ENCODE data around the gene GUF1.

The GUF1 gene, protein sequence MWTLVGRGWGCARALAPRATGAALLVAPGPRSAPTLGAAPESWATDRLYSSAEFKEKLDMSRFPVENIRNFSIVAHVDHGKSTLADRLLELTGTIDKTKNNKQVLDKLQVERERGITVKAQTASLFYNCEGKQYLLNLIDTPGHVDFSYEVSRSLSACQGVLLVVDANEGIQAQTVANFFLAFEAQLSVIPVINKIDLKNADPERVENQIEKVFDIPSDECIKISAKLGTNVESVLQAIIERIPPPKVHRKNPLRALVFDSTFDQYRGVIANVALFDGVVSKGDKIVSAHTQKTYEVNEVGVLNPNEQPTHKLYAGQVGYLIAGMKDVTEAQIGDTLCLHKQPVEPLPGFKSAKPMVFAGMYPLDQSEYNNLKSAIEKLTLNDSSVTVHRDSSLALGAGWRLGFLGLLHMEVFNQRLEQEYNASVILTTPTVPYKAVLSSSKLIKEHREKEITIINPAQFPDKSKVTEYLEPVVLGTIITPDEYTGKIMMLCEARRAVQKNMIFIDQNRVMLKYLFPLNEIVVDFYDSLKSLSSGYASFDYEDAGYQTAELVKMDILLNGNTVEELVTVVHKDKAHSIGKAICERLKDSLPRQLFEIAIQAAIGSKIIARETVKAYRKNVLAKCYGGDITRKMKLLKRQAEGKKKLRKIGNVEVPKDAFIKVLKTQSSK

DNA sequence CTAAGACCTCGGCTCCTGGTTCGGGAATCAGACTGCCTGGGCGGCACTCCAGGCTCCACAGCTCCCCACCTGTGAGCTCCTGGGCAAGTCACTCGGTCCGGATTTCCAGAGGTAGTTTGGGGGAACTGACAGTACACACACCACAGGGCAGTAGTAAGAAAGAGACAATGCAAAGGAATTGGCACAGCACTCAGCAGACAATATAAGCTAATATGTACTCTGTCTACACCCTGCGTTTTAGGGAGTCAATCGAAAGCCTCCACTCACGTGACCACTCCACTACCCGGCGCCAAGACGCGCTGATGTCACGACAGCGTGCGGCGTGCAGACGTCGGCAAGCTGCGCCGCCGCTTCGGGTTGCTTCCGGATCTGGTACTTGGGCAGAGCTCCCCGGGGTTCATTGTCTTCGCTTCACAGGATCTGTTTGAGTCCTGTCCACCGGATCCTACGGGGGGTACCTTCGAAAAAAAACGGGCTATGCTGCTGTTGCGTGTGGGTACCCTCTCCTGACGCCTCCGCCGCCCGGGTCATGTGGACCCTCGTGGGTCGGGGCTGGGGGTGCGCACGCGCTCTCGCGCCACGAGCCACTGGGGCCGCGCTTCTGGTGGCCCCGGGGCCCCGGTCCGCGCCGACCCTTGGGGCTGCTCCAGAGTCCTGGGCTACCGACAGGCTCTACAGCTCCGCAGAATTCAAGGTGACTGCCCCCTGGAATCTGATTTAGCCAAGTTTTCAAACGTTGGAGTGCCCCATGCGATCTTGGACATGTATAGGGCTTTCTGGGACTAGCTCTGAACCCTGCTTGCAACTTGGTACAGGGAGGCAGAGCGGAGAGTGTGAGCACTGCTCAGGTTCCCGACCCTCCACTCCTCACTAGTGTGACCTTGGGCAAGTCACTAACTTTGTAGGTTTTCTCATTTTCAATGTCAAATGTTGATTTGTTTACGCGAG is at the start of gene GUF1:
Gene GUF1 (plus strand): TSS at position 327 of the 948 bp plus-strand sequence. CDS start 203 bp downstream, at position 530.
- DNase-seq = peak; percentile 29 to 55

DNA sequence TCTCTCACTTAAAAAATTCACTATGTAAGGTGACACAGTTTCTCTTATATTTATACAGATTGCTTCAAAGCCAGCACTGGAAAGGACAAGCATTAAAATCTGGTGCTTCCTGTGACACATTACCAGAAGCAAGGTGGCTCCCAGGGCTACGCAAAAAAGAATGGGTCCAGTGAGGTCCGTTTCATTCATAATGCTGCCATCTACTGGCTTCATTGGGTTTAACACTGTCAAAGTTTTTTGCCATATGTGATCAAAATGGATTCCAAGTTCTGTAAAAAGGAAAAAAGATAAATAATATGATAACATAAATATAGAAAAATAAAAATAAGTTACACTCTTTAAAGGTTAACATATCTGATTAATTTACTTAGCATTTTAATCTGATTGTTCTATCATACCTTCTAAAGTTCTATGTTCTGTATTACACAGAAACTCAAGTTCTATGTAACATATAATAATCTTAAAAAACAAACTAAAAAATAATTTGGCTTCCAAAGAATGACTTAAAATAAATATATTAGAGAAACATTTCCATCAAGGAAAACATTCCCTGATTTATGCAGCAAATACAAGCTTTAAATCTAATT is 48.8 kb upstream of the GUF1 start:
- peak in 1 of 2 experiments; percentile 22 for DNase-seq

DNA sequence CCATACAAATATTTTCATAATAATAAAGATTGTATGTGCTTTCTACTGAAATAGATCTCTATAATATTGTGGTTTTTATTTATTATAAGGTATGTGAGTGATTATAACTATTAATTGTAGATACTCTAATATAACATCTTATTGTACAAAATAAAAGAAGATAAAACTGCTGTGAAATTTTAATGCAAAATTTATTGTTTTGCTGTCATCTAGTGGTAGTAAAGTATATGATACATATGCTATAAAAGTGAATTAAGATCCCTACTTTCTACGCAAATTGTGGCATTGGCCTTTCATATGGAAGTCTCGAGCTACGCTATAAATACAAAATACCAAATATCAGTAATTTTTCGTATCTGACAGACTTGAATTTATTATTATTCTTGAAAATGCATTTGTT is 46.1 kb upstream of the GUF1 start:
- no peak for DNase-seq

DNA sequence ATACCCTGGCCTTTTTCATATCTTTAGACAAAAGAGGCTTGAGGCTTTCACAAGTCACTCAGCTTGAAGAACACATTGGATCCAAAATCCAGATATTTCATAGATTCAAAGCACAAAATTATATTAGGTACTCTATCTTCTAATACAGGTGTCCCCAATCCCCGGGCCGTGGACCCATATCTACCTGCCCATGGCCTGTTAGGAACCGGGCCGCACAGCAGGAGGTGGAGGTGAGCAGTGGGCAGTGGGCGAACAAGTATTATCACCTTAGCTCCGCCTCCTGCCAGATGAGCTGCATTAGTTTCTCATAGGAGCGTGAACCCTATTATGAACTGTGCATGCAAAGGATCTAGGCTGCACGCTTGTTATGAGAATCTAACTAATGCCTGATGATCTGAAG is 45.5 kb upstream of the GUF1 start:
- no peak for DNase-seq

DNA sequence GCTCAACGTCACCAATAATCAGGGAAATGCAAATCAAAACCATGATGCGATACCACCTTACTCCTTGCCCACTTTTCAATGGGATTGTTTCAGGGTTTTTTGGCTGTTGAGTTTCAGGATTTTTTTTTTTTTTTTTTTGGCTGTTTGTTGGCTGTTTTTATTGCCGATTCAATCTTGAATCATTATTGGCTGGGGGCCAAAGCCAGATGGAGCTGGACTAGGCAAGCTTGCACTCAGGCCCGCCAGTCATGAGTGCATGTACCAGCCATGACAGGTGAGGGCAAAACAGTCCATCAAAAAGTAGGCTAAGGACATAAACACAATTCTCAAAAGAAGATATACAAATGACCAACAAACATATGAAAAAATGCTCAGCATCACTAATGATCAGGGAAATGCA is 40.1 kb upstream of the GUF1 start:
- no peak for DNase-seq

DNA sequence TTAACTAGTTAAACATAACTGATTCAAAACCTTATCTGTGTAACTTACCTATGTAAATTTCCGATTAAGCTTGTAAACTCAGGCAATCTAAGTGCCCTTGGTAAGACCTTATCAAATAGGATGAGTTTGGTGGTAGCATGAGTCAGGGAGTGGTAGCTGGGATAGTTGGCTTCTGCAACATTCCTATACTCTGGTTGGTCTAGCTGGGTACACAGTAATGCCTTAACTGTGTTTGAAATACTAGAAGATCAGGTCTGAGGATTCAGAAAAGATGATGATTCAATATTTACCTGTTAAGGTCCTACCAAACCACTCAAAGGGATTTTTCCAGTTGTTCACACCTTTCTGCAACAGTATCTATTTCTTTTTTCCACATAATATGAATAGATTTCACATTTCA is 32.1 kb upstream of the GUF1 start:
- no peak for DNase-seq

DNA sequence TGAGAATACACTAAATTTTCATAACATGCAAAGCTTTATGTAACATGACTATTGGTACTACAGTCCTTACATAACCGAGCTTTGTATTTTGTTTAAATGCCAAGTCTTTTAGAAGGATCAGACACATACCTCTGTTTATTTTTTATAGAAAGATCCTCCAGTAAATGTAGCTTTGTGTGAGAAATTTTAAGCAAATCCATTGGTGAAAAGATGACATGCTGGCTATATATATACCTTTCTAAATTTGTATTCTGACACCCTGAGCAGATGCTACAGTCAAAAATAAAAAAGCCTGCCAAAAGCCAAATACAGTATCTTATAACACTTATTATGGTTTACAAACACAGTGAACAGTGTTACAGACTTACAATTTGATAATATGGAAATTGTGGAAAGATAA is 26.8 kb upstream of the GUF1 start, which contains the start of gene YIPF7:
Gene YIPF7 (minus strand): TSS at position 201 of the 400 bp plus-strand sequence. CDS start 1,525 bp downstream, outside the sequence.
- DNase-seq = peak; percentile 28 to 83

DNA sequence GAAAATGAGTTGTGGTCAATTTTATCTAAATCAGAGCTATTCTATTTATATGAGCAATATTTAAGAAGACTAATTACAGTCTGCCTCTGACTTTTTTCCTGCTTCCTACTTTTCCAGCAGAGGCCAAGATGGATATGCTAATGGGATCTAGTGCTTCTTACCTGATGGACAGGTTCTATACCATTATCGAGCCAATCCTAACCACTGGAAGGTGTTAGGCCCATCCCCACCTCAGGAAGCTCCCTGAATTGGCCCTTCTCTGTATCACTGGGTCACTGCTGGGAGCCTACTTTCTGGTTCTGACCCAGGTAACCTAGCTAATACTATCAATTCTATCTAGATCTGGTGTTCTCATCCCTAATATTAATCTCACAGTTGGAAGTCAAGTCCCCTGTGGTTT is 26.2 kb upstream of the GUF1 start:
- no peak for DNase-seq

DNA sequence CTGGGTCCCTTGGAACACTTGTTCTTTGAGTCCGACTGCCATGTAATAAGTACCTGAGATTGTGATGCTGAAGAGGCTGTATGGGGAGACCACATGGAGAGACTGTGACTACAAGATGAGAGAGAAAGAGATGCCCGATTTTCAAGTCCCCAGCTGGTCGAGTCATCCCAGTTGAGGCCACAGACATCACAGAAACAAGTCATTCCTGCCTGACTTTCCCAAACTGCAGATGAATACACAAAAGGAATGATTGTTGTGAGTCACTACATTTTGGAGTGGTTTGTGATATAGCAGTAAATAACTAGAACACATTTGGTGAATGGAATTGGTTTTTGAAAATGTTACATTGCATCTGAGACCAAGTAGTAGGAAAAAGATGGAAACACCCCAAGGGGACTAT is 17.8 kb upstream of the GUF1 start:
- DNase-seq = no peak

DNA sequence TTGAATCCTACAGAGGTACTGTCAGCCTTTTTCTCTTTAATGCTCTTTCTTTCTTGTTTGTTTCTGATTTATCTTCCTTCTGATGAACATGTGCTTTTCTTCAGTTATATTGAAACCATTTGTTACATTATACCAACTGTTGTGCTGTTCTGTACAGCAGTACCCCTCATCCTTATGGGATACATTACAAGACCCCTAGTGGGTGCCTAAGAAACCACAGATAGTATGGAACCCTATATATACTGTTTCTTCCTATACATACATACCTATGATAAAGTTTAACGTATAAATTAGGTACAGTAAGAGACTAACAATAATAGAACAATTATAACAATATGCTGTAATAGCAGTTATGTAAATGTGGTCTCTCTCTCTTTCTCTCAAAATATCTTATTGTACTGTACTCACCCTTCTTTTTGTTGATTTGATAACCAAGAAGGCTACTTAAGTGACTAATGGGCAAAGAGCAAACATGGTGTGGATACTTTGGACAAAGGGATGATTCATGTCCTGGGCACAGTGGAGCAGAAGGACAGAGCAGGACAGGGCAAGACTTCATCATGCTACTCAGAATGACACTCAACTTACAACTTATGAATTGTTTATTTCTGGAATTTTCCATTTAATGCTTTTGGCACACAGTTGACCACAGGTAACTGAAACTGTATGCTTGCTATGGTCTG is 16.1 kb upstream of the GUF1 start:
- DNase-seq = no peak

DNA sequence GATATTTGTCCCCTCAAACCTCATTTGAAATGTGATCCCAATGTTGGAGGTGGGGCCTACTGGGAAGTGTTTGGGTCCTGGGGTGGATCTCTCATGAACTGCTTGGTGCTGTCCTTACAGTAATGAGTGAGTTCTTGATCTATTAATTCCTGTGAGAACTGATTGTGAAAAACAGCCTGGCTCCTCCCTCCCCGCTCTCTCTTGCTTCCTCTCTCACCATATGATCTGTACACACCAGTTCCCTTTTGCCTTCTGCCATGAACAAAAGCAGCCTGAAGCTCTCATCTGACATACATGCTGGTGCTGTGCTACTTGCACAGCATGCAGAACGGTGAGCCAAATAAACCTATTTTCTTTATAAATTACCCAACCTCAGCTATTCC is 15.6 kb upstream of the GUF1 start:
- DNase-seq = no peak

DNA sequence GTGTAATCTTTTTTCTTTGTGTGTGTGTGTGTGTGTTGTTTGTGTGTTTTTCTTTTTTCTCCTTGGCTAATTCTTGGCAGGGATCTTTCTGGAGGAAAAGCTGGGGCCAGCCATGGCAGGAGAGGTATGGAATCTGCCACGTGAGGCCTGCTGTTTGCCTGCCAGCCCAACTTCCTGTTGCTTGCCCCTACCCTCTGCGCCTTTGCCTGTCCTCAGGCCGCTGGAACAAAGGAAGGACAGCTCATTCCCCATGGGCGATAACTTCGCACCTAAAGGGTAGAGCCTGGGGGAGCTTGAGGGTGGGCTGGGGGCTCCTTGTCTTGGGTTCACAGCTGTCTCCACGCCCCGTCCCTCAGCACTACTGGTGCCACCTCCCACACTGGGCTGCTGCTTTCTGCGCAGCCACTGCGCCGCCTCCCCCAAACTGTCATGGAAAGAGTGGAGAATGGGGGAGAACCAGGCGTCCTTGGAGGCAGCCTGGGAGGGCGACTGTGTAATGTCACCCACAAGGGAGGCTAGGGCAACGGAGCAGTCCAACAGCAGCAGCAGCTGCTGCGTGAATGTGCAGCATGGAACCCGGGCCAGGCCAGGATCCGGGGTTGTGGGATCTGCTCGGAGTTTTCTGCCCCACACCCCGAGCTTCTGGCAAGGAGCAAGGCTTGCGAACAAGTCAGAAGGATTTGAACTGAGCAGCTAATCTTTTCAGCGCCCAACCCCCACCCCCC is 14.5 kb upstream of the GUF1 start:
- DNase-seq = no peak

DNA sequence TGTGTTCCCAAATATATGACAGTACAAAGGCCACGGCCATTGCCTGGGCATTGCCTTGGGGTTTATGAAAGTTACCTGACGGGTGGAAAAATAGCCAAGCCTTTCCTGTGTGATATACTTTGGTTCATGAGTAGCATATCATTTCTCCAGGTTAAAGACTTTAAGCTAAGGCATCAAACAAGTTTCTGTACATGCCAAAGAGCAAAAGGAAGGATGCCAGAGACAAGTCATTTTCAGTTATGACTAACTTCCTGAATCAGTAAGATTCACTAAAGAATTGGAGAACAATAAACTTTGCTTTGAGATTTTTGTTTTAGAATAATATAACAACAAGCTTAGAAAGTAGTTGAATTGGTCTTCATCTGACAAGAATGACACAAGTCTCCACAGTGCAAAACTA is 9.7 kb upstream of the GUF1 start:
- DNase-seq = no peak

DNA sequence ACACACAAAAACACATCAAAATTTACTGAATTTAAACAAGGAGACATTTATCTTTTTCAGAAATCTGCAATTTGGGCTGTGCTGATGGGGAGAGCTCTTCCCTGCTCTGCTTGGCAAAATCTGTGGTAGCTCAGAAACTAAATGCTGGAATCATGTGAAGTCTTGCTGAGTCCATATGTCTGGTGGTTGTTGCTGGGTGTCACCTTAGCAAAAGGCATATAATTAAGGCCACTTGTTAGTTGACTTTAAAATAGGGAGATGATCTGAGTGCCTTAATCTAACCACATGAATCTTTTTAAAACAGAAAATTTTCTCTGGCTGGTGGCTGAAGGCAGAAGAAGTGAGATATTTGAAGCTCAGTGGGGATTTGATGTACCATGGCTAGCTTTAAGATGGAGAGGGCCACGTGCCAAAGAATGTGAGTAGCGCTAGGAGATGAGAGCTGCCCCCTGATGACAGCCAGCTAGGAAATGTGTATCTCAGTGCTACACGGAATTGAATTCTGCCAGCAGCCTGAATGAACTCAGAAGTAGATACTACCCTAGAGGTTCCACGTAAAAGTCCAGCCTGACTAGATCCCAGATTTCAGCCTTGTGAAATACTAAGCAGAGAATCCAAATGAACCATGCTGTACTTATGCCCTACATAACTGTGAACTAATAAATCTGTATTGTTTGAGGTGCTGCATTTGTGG is 7.6 kb upstream of the GUF1 start:
- peak; percentile 58 to 73 for DNase-seq

DNA sequence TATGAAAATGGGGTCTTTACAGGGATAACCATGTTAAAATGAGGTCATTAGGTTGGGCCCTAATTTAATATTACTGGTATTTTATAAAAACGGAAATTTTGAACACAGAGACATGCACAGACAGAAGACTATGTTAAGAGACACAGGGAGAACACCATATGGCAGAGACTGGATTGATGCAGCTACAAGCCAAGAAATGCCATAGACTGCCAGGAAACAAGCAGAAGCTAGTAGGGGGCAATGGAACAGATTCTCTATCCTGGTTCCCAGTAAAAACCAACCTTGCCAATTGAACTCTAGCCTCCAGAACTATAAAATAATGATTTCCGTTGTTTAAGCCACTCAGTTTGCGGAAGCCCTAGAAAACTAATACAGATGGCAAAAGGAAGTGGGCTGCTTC is 6.6 kb upstream of the GUF1 start:
- peak; percentile 67 to 74 for DNase-seq

DNA sequence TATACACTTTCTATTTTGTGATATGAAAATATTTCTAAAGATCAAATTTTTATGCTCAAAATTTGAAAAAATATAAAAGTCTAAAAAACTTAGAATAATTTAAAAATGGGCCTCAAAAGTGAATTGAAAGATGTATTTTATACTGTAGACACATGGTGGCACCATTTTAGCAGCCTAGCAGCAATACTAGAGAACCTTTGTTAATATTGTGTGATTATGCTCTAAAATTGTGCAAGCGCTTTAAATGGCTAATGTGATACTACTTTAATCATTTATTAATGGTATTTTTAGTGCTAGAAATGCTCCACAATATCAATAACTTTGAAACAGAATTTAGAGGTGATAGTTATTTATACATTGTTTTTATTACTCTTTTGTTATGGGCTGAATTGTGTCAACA is 3.7 kb upstream of the GUF1 start:
- no peak for DNase-seq

DNA sequence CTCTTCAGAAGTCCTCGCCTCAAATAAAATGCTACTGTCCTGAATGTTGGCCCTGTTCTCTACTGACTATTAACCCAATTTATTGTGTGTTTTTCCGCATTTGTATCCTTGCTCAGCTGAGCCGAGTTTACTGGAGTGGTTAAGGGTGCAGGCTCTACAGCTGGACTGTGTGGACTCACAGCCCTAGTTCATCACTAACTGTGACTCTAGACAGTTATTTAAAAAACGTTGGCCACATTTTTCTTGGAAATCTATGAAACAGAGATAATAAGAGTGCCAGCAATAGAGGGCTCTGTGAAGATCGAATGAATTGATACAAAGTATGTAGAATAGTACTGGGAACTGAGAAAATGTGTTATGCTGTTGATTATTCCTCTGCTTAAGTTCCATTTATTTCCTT is 2.9 kb upstream of the GUF1 start:
- no peak for DNase-seq

DNA sequence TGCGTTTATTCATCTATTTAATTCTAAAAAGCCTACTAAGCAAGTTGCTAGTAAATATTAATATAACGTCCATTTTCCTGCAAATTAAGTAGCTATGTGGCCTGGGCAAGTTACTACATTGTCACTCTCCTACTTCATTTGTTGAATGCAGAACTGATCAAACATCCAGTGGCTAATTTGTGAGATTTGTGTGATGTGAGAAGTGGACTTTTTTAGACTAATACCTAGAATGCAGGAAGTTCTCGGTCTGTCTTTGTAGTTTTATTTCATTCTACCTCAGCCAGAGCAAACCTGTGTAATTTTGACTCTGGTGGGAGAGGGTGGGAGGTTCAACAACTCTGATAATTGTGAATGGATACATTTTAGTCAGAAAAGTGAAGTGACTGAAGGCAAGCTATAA is 840 bp downstream of the GUF1 start:
- no peak for DNase-seq

DNA sequence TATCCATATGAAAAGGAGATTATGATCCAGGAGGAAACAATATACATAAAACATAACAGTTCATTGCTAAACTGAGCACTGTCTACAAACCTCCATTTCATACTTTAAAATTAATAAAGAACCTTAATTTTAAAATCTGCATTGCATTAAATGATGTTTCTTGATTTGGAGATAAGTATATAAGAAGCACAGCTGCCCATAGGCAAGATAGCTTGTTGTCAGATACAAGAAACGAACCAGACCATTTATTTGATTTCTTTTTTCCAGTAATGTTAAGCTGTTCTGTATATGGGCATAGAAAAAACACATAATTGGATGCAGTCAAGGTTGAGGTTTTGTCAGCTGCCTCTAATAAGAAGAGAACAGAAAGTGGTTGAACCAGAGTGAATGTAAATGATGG is 6.4 kb downstream of the GUF1 start:
- no peak for DNase-seq

DNA sequence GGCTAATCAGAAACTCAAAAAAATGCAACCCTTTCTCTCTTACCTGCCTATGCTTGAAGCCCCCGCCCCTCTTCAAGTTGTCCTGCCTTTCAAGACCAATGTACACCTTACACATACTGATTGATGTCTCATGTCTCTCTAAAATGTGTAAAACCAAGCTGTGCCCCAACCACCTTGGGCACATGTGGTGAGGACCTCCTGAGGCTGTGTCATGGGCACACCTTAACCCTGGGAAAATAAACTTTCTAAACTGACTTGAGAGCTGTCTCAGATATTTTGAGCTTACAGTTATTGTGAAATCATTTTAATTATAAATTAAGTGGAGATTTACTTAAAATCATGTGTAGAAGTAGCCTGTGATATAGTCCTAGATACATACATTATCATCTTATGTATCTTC is 22.2 kb downstream of the GUF1 start:
- DNase-seq = no peak

DNA sequence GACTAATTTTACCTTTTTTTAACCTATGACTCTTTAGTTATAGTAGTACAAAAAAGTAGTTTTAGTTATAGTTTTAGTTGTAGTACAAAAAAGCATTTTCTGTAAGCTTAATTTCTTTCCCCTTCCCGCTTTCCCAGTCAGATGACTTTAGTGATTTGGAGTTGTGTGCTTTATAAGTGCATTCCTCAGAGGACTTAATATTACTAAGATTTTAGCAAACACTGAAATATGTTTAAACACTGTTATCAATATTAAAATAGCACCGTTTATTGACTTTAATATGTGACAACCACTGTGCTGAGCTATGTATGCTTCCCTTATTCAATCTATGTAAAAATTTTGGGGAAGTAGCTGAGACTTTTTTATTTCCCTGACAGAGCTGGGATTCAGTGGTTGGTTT is 22.8 kb downstream of the GUF1 start:
- no peak for DNase-seq

Data from cerebellar nuclear complex (tissue), 1 donor.